Activated naive CD8-positive, alpha-beta T cell (primary cell): ENCODE results near the gene OR4C12.
"Not testable (repeated sequence)": the region's sequence is repeated elsewhere in the genome, so short reads cannot be mapped to it uniquely, and the experiment has no call there.

Experiments
- H3K27ac Mint-ChIP-seq: one replicate; pipeline ENCODE4 v1.8.0; 2021; ENCODE audit warnings: mixed read lengths
- H3K27me3 Mint-ChIP-seq: one replicate; pipeline ENCODE4 v1.8.0; 2021; ENCODE audit warnings: mixed read lengths
- H3K36me3 Mint-ChIP-seq: one replicate; pipeline ENCODE4 v1.8.0; 2021; ENCODE audit warnings: mixed read lengths
- H3K4me1 Mint-ChIP-seq: one replicate; pipeline ENCODE4 v1.8.0; 2021; ENCODE audit warnings: low read depth, mixed read lengths
- H3K4me3 Mint-ChIP-seq: one replicate; pipeline ENCODE4 v1.8.0; 2021; ENCODE audit warnings: mild to moderate bottlenecking, mixed read lengths
- H3K9me3 Mint-ChIP-seq: one replicate; pipeline ENCODE4 v1.8.0; 2021; ENCODE audit warnings: low read depth, mixed read lengths

Gene OR4C12

GRCh38 chr11:49982435-49982834 lies at the start of gene OR4C12:
Gene OR4C12, minus strand, starts transcription at chr11:49982535. Its CDS starts 34 bp downstream, at chr11:49982501.
- H3K36me3 Mint-ChIP-seq, H3K27me3 Mint-ChIP-seq, H3K4me3 Mint-ChIP-seq, H3K4me1 Mint-ChIP-seq, H3K27ac Mint-ChIP-seq: not testable (repeated sequence)
- peaks cover 18% of the 10 kb centered on the region for H3K9me3 Mint-ChIP-seq

GRCh38 chr11:50030193-50030592 lies 47.9 kb upstream of the OR4C12 start:
- H3K9me3 Mint-ChIP-seq, result peaks cover 9% of the 10 kb centered on the region
- H3K27me3 Mint-ChIP-seq, result no peaks in the 10 kb centered on the region
- H3K36me3 Mint-ChIP-seq, result no peaks in the 10 kb centered on the region
- no peak overlapping the region for H3K4me3 Mint-ChIP-seq
- H3K4me1 Mint-ChIP-seq, result no peaks in the 10 kb centered on the region
- no peak overlapping the region for H3K27ac Mint-ChIP-seq

GRCh38 chr11:49995565-49995964 lies 13.2 kb upstream of the OR4C12 start:
- no peaks in the 10 kb centered on the region for H3K4me1 Mint-ChIP-seq
- H3K27ac Mint-ChIP-seq, result no peak overlapping the region
- H3K36me3 Mint-ChIP-seq, result no peaks in the 10 kb centered on the region
- H3K27me3 Mint-ChIP-seq, result no peaks in the 10 kb centered on the region
- H3K9me3 Mint-ChIP-seq, result peaks cover 7% of the 10 kb centered on the region
- no peak overlapping the region for H3K4me3 Mint-ChIP-seq

- H3K27me3 Mint-ChIP-seq, H3K4me1 Mint-ChIP-seq, H3K27ac Mint-ChIP-seq, H3K36me3 Mint-ChIP-seq, H3K4me3 Mint-ChIP-seq, H3K9me3 Mint-ChIP-seq: not testable (repeated sequence)
These were observed 8.9 kb downstream of the OR4C12 start for GRCh38 chr11:49973439-49973838.

GRCh38 chr11:49952091-49952490 lies 30.2 kb downstream of the OR4C12 start, which contains the start of gene OR4C13:
Gene OR4C13, plus strand, starts transcription at chr11:49952391. Its CDS starts 32 bp downstream, at chr11:49952423.
- Mint-ChIP-seq H3K27me3 (no peaks in the 10 kb centered on the region), H3K9me3 (peaks cover 19% of the 10 kb centered on the region), H3K27ac (no peak within 1 kb of the TSS), H3K36me3 (no peaks in the 10 kb centered on the region), H3K4me1 (no peaks in the 10 kb centered on the region), H3K4me3 (no peak within 1 kb of the TSS)

GRCh38 chr11:49948701-49949100 lies 33.6 kb downstream of the OR4C12 start:
- H3K27ac Mint-ChIP-seq, H3K27me3 Mint-ChIP-seq, H3K4me3 Mint-ChIP-seq, H3K4me1 Mint-ChIP-seq, H3K36me3 Mint-ChIP-seq: not testable (repeated sequence)
- peaks cover 30% of the 10 kb centered on the region for H3K9me3 Mint-ChIP-seq
